Globus pallidus (tissue), 1 donor: ENCODE results near the gene TTN.

Experiments used
- DNase-seq: peaks from one replicate; pipeline ENCODE4 v3.0.0-alpha.2; 2015; ENCODE audit warnings: low spot score

Gene TTN

DNA sequence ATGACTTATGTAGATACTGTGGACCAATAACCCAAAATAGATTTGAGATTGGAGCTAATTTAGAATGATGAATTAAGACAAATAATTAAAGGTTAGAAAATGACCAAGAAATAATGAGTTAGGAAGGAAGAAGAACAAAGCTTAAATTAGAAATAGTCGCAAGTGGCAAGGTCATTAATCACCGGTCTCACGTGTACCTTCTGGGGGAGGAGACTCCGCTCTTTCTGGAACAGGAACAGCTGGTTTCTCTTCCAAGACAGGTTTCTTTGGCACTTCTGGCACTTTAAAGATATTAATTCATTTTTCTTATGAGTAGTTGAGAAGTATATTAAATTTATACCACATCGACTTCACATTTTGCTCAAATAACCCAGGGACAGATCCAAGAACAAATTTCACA lies 156.7 kb downstream of the TTN start:
- DNase-seq = no peak

DNA sequence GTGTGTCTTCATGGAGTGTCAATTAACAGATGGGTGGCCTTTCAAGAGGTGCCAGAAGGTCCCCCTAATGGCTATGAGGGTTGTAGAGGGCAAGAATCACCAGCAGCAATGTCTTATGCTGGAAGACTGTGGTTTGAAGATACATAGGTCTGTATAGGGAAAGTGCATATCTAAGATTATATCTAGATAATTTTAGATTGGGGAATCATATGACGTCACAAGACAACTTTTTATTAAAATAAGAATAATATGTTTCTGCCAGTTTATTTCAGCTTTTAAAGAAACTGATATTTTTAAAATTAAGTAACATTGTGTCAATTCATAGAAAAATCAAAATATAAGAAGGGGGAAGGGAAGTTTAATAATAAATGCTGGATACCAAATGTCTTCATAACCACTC lies 162.3 kb downstream of the TTN start:
- DNase-seq = no peak

DNA sequence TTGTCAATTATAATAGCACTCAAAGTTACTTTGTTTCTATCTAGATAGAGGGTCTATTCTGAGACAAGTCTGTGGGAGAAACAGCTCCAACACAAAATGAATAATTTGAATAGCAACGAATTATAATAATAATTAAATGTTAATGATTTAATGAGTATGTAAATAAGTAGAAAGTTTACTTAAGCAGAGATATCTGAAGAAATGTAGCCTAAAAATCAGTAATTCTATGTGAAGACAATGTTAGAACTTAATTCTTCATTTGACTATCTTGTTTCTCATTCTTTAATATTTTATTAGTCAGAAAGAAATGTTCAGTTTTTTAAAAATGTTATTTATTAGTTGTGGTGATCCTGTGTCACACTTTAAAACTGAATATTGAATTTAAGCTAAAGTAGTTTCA lies 165.7 kb downstream of the TTN start:
- DNase-seq = no peak

DNA sequence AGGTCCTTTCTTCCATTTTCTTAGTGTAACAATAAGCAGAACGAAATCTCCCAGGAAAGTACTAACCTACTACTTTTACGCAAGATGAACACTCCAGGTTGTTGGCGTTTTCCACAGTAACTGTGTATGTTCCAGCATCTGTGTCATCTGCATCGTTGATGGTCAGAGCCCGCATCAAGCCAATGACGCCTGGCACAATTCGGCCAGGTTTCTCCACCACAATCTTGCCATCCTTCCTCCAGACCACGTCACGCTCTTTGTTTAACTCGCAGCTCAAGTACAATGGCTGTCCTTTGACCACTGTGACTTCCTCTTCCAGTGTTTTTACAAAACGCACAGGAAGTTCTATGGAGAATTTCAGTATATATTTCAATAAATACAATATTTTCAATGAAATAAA lies 171.3 kb downstream of the TTN start:
- no peak for DNase-seq

DNA sequence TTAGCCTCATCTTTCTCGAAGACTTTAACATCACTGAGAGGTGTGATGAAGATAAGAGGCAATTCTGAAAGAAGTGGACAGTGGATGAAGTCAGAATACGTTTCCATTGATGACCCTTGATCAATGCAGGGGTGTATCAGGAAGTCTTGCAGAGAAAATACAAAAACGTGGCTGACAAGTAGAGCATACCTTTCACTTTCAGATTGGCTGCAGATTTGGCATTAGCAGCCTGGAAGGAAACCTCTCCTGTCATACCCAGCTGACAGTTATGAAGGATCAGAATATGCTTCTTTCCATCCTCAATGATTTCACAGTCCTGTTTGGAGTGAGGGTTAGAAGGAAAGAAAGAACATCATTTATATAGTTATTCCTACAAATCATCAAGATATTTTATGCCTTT lies 174.5 kb downstream of the TTN start:
- DNase-seq = no peak

DNA sequence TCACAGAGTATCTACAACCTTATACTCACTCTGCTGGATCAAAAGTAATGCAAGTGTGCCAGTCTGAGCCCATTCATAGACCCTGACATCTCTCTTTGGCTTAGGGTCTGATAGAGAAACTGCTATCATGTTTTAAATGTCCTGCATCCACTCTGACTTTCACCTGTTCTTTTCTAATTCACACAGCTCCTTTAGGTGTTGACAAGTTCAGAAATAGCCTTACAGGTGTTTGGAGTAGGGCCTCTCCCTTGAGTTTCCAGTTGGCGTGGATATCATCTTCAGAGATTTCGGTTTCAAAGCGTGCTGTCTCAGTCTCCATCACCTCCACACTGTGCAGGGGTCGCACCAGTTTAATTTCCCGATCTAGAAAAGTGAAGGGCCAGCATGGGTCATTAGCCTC lies 176.6 kb downstream of the TTN start:
- DNase-seq = no peak

GRCh38 chr2:178629463-178629862 lies 177.8 kb downstream of the TTN start:
- no peak for DNase-seq

DNA sequence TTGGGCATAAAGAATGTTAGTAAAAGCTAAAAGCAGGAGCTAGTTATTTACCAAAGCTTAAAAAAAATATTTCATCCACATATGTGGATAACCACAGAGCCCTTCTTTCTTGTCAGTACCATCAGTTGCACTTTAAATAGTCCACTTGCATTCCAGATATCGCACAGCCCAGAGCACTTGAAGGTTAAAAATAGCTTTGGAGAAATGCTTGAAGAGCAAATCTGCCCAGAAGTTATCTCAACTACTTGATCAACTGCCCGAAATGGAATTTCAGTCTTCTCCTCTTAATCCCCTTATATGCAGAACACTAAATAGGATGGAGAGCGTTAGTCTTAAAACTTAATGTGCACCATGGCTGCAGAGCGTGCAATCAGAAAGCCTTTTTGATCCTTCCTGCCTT lies 178.6 kb downstream of the TTN start:
- DNase-seq = no peak

GRCh38 chr2:178627401-178627800 lies 179.8 kb downstream of the TTN start:
- no peak for DNase-seq

GRCh38 chr2:178615969-178616368 lies 191.3 kb downstream of the TTN start:
- no peak for DNase-seq

DNA sequence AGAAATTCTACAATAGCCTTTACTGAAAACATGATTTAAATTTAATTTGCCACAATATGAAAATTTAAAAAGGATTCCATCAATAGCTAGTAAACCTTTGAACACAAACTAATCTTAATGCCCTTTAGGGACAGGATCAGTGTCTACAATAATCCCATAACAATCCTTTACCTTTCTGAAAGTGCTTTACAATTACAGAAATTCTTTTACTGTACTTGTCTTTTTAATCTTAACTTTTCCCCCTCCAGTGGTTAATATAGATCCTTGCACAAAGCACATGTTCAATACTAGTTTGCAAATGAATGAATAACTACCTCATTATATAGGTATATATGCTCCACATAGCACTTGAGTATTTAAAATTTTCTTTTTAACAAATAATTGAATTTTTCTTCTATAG lies 204.3 kb downstream of the TTN start:
- no peak for DNase-seq

- no peak for DNase-seq
Measured at GRCh38 chr2:178592655-178593054, 214.6 kb downstream of the TTN start.

GRCh38 chr2:178589335-178589734 lies 217.9 kb downstream of the TTN start:
- DNase-seq = no peak

- no peak for DNase-seq
Measured at GRCh38 chr2:178584666-178585065, 222.6 kb downstream of the TTN start.

DNA sequence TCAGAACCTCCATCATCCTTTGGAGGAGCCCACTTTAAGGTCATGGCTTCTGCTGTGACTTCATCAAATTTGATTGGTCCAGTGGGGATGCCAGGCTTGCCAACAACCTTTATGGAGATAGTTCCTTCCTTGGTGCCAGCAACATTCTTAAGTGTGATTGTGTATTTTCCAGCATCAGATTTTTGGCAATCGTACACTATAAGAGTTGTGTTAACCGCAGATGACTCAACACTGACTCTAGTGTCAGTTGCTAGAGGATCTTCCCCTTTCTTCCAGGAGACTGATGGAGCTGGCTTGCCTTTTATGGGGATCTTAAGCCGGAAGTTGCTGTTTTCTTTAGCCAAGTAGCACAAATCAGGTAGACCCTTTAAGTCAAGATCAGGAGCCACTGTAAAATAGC lies 228.2 kb downstream of the TTN start:
- no peak for DNase-seq

DNA sequence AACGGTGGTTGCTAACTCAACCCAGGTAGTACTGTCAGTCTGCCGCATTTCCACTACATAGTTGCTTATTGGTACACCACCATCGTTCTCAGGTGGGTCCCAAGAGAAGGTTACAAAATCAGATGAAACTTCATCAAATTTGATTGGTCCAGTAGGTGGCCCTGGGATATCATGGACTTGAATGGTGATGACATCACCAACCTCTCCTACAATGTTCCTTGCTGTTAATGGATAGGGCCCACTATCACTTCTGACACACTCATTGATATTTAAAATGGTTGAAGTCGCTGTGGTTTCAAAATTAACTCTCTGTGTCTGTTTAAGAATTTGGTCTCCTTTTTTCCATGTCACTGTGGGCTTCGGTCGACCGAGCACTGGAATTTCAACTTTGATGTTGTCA lies 232.4 kb downstream of the TTN start:
- DNase-seq = no peak

DNA sequence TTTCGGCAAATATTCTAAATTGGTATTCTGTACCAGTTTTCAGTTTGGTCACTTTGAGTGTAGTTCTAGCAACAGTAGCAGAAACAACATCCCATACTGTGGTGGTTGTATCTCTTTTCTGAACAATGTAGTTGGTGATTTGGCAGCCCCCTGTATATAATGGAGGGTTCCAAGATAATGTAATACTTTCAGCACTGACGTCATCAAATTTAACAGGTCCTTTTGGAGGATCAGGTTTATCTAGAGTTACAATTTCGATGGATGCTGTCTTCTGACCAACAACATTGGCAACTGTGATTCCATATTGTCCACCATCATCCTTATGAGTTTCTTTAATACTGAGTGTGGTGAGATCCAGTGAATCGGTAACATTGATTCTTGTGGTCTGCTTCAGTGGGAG lies 239.0 kb downstream of the TTN start:
- no peak for DNase-seq

- no peak for DNase-seq
Measured at GRCh38 chr2:178553047-178553446, 254.2 kb downstream of the TTN start.

- no peak for DNase-seq
Measured at GRCh38 chr2:178550352-178550751, 256.9 kb downstream of the TTN start.

DNA sequence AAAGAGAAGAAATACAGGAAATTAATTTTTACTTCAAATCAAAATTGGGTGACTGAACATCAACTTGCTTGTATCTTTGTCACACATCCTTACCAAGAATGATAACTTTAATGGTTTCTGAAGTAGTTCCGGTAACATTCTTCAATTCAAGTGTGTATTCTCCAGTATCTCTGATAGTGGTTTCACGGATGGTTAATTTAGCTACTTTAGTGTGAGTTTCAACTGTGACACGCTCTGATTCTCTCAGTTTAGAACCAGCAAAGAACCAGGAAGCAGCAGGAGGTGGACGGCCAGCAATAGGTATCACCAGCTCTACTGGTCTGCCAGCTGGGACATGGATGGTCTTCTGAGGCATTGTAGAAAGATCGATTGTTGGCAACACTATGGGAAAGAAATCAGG lies 264.7 kb downstream of the TTN start:
- no peak for DNase-seq

GRCh38 chr2:178542161-178542560 lies 265.1 kb downstream of the TTN start:
- DNase-seq = no peak

GRCh38 chr2:178536037-178536436 lies 271.2 kb downstream of the TTN start:
- DNase-seq = no peak

- DNase-seq = no peak
Measured at GRCh38 chr2:178531168-178531567, 276.1 kb downstream of the TTN start.

DNA sequence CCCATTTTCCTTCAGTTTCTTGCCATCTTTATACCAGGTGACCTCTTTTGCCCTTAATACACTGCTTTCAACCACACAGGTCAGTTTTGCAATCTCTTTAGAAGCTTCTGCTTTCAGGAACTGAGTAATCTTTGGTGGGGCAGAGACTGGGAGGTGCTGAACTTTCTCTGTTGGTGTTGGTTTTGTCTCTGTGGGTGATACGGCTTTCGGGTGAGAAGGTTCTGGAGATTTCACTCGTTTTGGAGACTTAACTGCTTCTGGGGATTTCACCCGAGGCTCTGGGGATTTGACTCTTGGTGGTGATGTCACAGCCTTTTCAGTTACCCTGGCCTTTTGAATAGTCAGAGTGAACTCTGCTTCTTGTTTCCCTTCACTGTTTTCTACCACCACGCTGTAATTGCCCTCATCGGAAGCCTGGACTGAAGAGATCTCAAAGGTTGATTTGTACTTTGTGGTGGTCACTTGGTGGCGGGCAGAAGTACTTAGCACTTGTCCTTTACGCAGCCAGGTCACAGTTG lies 276.5 kb downstream of the TTN start:
- DNase-seq = no peak

GRCh38 chr2:178530131-178530530 lies 277.1 kb downstream of the TTN start:
- DNase-seq = no peak
